Fibroblast of lung (primary cell): ENCODE results near the gene RASA2.

Experiments used
- EZH2 ChIP-seq: IDR thresholded peaks from 2 replicates; pipeline ENCODE4 v1.5.1; 2012; ENCODE audit warnings: low read length, control low read depth, mild to moderate bottlenecking; ENCODE audit errors: missing control alignments
- TF ChIP-seq, protein P1 (sequence below), 2 donors: IDR thresholded peaks in 1 of 2; conservative IDR thresholded peaks in 1 of 2; 1 replicate in 1 of 2; 2 replicates in 1 of 2; pipeline ENCODE4 v1.5.1; 2011 to 2012; ENCODE audit warnings: low read length in 2 of 2, control low read depth in 1 of 2, inconsistent platforms in 1 of 2, low read depth in 1 of 2, mild to moderate bottlenecking in 1 of 2

DNA sequence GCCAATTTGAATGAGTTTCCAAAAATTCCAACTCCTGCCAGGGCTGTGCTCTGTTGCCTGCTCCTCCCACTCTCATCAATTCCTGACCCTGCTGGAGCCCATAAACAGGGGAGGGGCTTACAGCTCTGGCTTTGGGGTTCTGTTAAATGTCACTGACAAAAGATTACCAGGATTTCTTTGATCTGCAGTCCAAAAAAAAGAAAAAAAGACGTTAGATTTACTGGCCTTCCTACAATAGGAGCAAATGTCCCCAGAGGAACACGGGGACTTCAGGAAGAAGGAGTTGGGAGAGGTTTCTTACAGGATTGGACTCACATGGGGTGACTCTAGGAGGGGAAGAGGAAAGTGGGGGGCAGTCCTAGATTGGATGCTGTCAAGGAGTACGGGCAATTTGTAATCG, 167.0 kb downstream of the RASA2 start:
- TF ChIP-seq, protein P1, sequence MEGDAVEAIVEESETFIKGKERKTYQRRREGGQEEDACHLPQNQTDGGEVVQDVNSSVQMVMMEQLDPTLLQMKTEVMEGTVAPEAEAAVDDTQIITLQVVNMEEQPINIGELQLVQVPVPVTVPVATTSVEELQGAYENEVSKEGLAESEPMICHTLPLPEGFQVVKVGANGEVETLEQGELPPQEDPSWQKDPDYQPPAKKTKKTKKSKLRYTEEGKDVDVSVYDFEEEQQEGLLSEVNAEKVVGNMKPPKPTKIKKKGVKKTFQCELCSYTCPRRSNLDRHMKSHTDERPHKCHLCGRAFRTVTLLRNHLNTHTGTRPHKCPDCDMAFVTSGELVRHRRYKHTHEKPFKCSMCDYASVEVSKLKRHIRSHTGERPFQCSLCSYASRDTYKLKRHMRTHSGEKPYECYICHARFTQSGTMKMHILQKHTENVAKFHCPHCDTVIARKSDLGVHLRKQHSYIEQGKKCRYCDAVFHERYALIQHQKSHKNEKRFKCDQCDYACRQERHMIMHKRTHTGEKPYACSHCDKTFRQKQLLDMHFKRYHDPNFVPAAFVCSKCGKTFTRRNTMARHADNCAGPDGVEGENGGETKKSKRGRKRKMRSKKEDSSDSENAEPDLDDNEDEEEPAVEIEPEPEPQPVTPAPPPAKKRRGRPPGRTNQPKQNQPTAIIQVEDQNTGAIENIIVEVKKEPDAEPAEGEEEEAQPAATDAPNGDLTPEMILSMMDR (conservative IDR thresholded peaks at IDR 0.05 in 1 of 2, IDR thresholded peaks at IDR 0.05 in 1 of 2; ENCODE audit: low read depth in 1 of 2, low read length in 2 of 2): no peak
- TF ChIP-seq EZH2: no peak
